Upper lobe of right lung (tissue), 1 donor: ENCODE measurements around the gene RAB39A. TPM values are rescaled to one million over a fixed set of nuclear protein-coding genes. Genes with fewer than 3 reads are reported as not detected.
A peak's percentile ranks its signal among the peaks of the same experiment; 100 is the strongest.
"Not testable (repeated sequence)": the region's sequence is repeated elsewhere in the genome, so short reads cannot be mapped to it uniquely, and the experiment has no call there.

ENCODE experiments used
- ATAC-seq: fragments of 200-7000 bp; cut with Tn5 transposase; one replicate; pipeline ENCODE4 v1.9.1; 2020; ENCODE audit warnings: mild to moderate bottlenecking, moderate library complexity
- DNase-seq: peaks from one replicate; pipeline ENCODE4 v3.0.0-alpha.2; 2020
- H3K27ac ChIP-seq: fragments of 200-600 bp; one replicate; pipeline ENCODE4 v1.8.0; 2022
- H3K27me3 ChIP-seq: fragments of 200-600 bp; one replicate; pipeline ENCODE4 v1.8.0; 2022; ENCODE audit warnings: mild to moderate bottlenecking
- H3K36me3 ChIP-seq: fragments of 200-600 bp; one replicate; pipeline ENCODE4 v1.8.0; 2022
- H3K4me1 ChIP-seq: fragments of 200-600 bp; one replicate; pipeline ENCODE4 v1.8.0; 2022
- H3K4me3 ChIP-seq: fragments of 200-600 bp; one replicate; pipeline ENCODE4 v1.8.0; 2022; ENCODE audit warnings: mild to moderate bottlenecking
- H3K9me3 ChIP-seq: fragments of 200-600 bp; one replicate; pipeline ENCODE4 v1.8.0; 2022
- intact Hi-C: fragments of 100-400 bp; cut with DNase I; formaldehyde crosslinking; loops from one replicate; pipeline ENCODE4 v1.11.0; 2022
- total RNA-seq: library from RNA; stranded (reverse); fragmentation: NEBNext Ultra II Directional; extraction: Animal tissue kit (Norgen Biotek cat#: 25700); gene quantifications from one replicate; pipeline ENCODE4 v1.2.1, GENCODE V29; 2021
- TF ChIP-seq, protein P1 (sequence below): fragments of 200-600 bp; IDR thresholded peaks from one replicate; pipeline ENCODE4 v1.8.0; 2022; ENCODE audit warnings: antibody characterized with exemption
- donor health status: DM: no; HTN: yes; CAD: no; lungs with severe emphysema.

Gene RAB39A
- total RNA-seq, 1 donor from 2014 or later: 2.0 TPM

DNA sequence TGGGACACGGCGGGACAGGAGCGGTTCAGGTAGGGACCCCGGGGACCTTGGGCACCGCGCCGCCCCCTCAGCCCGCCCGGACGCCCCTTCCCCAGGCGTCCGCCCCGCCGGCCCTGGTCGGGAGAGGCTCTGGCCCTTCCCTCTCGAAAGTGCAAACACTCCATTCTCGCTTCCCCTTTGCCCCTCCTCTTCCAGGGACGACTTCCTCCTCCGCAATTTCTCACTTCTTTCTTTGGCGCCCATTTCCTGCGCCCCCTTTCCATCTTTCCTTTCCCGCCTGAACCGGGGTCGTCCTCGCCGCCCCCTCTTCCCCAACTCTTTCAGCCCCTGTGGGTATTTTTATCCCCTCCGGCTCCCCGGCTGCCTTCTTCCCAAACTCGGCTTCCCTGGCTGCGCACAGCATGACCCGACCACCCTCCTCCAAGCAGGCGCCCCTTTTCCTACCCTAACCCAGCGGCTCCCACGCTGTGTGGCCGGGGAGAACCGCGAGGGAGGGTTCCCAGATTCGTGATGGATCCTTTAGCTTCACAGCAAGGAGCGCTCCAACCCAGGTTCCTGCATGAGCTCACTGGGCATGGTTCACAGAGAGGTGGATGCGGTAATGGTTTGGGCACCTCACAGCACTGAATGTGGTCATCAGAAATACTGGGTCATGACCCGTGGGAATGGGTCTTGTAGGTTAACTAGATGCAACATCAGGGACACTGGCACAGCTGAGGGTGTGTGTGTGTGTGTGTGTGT is 689 bp downstream of the RAB39A start:
- H3K36me3 ChIP-seq: no peaks in the 10 kb centered on the region
- no peaks in the 10 kb centered on the region for H3K9me3 ChIP-seq
- intact Hi-C loops: no loop called here
- TF ChIP-seq, protein P1, sequence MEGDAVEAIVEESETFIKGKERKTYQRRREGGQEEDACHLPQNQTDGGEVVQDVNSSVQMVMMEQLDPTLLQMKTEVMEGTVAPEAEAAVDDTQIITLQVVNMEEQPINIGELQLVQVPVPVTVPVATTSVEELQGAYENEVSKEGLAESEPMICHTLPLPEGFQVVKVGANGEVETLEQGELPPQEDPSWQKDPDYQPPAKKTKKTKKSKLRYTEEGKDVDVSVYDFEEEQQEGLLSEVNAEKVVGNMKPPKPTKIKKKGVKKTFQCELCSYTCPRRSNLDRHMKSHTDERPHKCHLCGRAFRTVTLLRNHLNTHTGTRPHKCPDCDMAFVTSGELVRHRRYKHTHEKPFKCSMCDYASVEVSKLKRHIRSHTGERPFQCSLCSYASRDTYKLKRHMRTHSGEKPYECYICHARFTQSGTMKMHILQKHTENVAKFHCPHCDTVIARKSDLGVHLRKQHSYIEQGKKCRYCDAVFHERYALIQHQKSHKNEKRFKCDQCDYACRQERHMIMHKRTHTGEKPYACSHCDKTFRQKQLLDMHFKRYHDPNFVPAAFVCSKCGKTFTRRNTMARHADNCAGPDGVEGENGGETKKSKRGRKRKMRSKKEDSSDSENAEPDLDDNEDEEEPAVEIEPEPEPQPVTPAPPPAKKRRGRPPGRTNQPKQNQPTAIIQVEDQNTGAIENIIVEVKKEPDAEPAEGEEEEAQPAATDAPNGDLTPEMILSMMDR: no peak
- H3K4me1 ChIP-seq: no peaks in the 10 kb centered on the region
- peaks cover 16% of the 10 kb centered on the region for H3K27me3 ChIP-seq
- DNase-seq (no peak), ATAC-seq (peak; percentile 56)
- peak overlapping the region; percentile 54 for H3K4me3 ChIP-seq
- H3K27ac ChIP-seq: no peak overlapping the region

DNA sequence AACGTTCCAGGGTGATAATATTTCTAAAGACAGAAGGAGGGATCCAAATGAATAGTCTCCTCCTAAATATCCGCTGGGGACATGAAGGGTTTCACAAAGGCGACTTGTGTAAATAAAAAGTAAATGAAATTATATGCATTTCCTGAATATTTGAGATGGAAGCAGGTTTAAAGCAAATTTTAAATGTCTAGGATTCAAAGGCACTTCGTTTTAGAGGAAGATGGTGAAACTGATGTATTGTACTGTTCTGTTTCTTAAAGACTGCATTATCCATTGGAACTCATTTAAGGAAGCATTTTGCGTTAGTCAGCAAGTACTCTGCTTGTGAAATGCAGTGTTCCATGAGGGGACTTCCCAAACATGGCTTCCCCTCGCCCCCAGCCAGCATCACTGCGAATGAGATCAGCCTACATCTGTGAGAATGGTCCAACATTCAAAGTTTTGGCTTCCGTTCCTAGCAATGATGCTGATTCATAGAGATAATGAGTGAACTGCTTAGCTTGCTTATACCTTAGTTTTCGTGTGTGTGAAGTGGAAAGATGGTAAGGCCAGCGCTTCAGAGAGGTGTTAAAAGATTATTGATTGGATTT is 1.5 kb downstream of the RAB39A start:
- intact Hi-C loops: no loop called here
- Histone ChIP-seq H3K36me3 (no peaks in the 10 kb centered on the region), H3K27me3 (peaks cover 16% of the 10 kb centered on the region), H3K9me3 (no peaks in the 10 kb centered on the region), H3K27ac (no peak overlapping the region), H3K4me3 (peak overlapping the region; percentile 54), H3K4me1 (no peaks in the 10 kb centered on the region)
- DNase-seq (no peak), ATAC-seq (no peak)
- TF ChIP-seq, protein P1: no peak

DNA sequence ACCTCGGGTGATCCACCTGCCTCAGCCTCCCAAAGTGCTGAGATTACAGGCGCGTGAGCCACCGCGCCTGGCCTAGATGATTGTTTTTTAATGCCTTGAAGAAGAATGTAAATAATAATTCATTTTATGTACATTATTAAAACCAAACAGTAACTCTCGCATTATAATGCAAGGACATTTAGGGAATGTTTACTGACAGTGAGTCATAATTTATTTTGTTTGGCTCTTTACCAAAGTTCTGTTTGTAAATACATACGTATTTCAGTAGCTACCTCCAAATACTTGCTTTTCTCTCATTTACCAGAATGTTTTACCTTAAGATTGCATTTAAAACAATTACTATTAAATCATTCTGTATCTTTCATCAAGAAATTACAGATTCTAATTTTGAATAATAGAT is 3.0 kb downstream of the RAB39A start:
- TF ChIP-seq, protein P1: no peak
- Histone ChIP-seq H3K36me3 (no peaks in the 10 kb centered on the region), H3K4me3 (no peak overlapping the region), H3K27ac (no peak overlapping the region), H3K27me3 (peaks cover 16% of the 10 kb centered on the region), H3K4me1 (no peaks in the 10 kb centered on the region), H3K9me3 (no peaks in the 10 kb centered on the region)
- DNase-seq: no peak
- ATAC-seq: no peak
- intact Hi-C loops: no loop called here

DNA sequence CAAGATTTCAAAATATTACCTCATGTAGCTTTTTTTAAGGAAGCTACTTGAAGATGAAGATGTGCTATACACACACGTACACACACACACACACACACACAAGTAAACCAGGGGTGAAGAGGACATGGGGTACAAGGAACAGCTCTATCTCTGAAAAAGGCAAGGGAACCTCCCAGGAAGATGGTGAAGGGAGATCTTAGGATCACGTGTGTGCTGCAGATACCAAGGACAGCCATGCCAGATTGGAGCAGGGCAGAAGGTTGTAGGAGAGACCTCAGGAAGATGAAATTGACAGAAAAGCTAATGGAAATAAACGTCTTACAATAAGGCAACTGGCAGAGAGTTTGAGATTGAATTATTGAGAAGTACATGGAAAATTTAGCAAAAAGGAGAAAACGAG is 19.7 kb downstream of the RAB39A start:
- ATAC-seq: no peak
- H3K27me3 ChIP-seq: no peaks in the 10 kb centered on the region

DNA sequence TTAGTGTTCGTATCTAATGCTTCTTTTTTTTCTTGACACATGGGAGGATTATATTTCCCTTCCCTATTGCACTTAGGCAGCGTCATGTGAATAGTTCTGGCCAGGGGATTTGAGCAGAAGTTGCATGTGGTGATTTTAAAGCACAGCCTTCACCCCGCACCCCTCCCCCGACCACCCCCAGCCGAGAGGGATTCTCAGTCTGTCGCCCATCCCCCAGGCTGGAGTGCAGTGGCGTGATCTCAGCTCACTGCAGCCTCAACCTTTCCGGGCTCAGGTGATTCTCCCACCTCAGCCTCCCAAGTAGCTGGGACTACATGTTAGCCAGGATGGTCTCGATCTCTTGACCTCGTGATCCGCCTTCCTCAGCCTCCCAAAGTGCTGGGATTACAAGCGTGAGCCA is 20.1 kb downstream of the RAB39A start:
- H3K4me1 ChIP-seq, ATAC-seq, H3K9me3 ChIP-seq, H3K4me3 ChIP-seq, H3K36me3 ChIP-seq, H3K27ac ChIP-seq, intact Hi-C loops, DNase-seq, H3K27me3 ChIP-seq: not testable (repeated sequence)

More for the DNA sequence above, 19.7 kb downstream of the RAB39A start:
- TF ChIP-seq, protein P1: no peak
- no peaks in the 10 kb centered on the region for H3K36me3 ChIP-seq
- no peak overlapping the region for H3K4me3 ChIP-seq
- H3K27ac ChIP-seq: no peak overlapping the region
- H3K9me3 ChIP-seq: no peaks in the 10 kb centered on the region
- H3K4me1 ChIP-seq: no peaks in the 10 kb centered on the region
- intact Hi-C loops: no loop called here
- no peak for DNase-seq

DNA sequence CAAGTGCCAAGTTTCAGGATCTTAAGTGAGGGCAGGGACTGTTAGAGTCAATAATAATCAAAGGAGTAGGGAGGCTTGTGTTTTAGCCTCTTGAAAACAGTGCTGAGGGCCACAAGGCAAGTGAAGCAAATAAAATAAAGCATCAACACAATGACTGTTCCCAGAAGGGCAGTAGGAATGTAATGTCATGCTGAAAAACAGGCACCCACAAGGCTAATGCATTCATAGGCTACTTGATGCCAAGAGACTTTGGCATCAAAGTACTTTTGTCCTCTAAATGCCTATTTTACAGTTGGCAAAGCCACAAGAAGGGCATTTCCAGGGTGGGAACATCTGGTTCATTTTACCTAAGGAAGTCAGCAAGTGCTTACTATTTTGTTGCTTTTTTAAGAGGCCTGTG is 22.9 kb downstream of the RAB39A start:
- Histone ChIP-seq H3K9me3 (no peaks in the 10 kb centered on the region), H3K27ac (no peak overlapping the region), H3K27me3 (no peaks in the 10 kb centered on the region), H3K4me1 (no peaks in the 10 kb centered on the region), H3K4me3 (no peak overlapping the region), H3K36me3 (no peaks in the 10 kb centered on the region)
- intact Hi-C loops: no loop called here
- no peak for DNase-seq
- ATAC-seq: peak; percentile 30
- TF ChIP-seq, protein P1: no peak
